Heart right ventricle (tissue), 16 donors: ENCODE measurements around the gene MEGF9. TPM values are rescaled to one million over a fixed set of nuclear protein-coding genes. Genes with fewer than 3 reads are reported as not detected.
A peak's percentile ranks its signal among the peaks of the same experiment; 100 is the strongest.
"Not testable (repeated sequence)": the region's sequence is repeated elsewhere in the genome, so short reads cannot be mapped to it uniquely, and the experiment has no call there.

Experiments used
- ATAC-seq, 8 donors: fragments of 200-7000 bp; cut with Tn5 transposase; one replicate each; pipeline ENCODE4 v1.9.1; 2020; ENCODE audit warnings: mild to moderate bottlenecking in 8 of 8, moderate library complexity in 8 of 8, moderate number of reproducible peaks in 1 of 8
- DNase-seq, 2 donors: peaks; one replicate each; pipeline ENCODE4 v3.0.0-alpha.2; 2020
- H3K27ac ChIP-seq, 10 donors: fragments of 200-600 bp; sonication (generic) in 2 of 10; one replicate each; pipeline versions ENCODE4 v1.5.0 to v1.8.0; 2020 to 2022; ENCODE audit warnings: mild to moderate bottlenecking in 3 of 10
- H3K27me3 ChIP-seq, 7 donors: fragments of 200-600 bp; one replicate each; pipeline ENCODE4 v1.8.0; 2021 to 2022; ENCODE audit warnings: mild to moderate bottlenecking in 2 of 7
- H3K36me3 ChIP-seq, 9 donors: fragments of 200-600 bp; sonication (generic) in 1 of 9; one replicate each; pipeline versions ENCODE4 v1.5.0 to v1.8.0; 2020 to 2022; ENCODE audit warnings: mild to moderate bottlenecking in 2 of 9
- H3K4me1 ChIP-seq, 9 donors: fragments of 200-600 bp; sonication (generic) in 1 of 9; one replicate each; pipeline versions ENCODE4 v1.5.0 to v1.8.0; 2020 to 2022; ENCODE audit warnings: mild to moderate bottlenecking in 4 of 9
- H3K4me3 ChIP-seq, 10 donors: fragments of 200-600 bp; sonication (generic) in 2 of 10; one replicate each; pipeline versions ENCODE4 v1.5.0 to v1.8.0; 2020 to 2022; ENCODE audit warnings: mild to moderate bottlenecking in 7 of 10, moderate library complexity in 2 of 10
- H3K9me3 ChIP-seq, 11 donors: fragments of 200-600 bp in 10 of 11; sonication (generic) in 2 of 11; one replicate each; pipeline versions ENCODE4 v1.5.0 to v1.8.0; 2013 to 2022; ENCODE audit warnings: mild to moderate bottlenecking in 2 of 11, control low read depth in 1 of 11, moderate library complexity in 1 of 11
- CTCF ChIP-seq, 9 donors: fragments of 200-600 bp; sonication (generic) in 2 of 9; IDR thresholded peaks; one replicate each; pipeline versions ENCODE4 v1.5.0 to v1.8.0; 2021 to 2022; ENCODE audit warnings: antibody characterized with exemption in 9 of 9, mild to moderate bottlenecking in 5 of 9, moderate library complexity in 1 of 9
- WGBS, 2 donors: extraction: QIAGEN DNeasy Blood & Tissue Kit; methylation state at CpG; one replicate each; pipeline ENCODE4 v1.1.7; 2013; ENCODE audit warnings: inconsistent platforms in 1 of 2; 5-methylcytosine and 5-hydroxymethylcytosine counted together
- intact Hi-C, 10 donors: fragments of 100-400 bp; cut with DNase I; formaldehyde crosslinking; loops; one replicate each; pipeline versions ENCODE4 v1.11.1 to v1.14.2; 2022
- polyA plus RNA-seq, 2 donors: library from polyadenylated mRNA; stranded (reverse); fragments of 200-250 nt; gene quantifications; one replicate each; pipeline ENCODE4 v1.2.3, GENCODE V29; 2013
- total RNA-seq, 10 donors: library from RNA; stranded (reverse); fragmentation: NEBNext Ultra II Directional in 3 of 10; extraction: Animal tissue kit (Norgen Biotek cat#: 25700) in 3 of 10; gene quantifications; one replicate each; pipeline versions ENCODE4 v1.2.1 to v1.2.4, GENCODE V29; 2021 to 2023
- donor health status: Arrhythmogenic right ventricular cardiomyopathy.
- donor health status: ischemic (EF 13 %, LVEDD 7.1; RV severe dilation, severe dysfunction).
- donor health status: healthy with polysubstance abuse.
- donor health status: DM: no; HTN: yes; CAD: no.
- donor health status: DM: no; HTN: no; CAD: no.
- donor health status: ischemic (EF 25% LVEDD 6.9; RV normal size, moderate dysfunction).
- donor health status: ischemic (EF 25% LVEDD 5.7; RV mildly dilated, moderate dysfunction).
- donor health status: healthy.
- donor health status: DM: yes; HTN: yes; CAD: no.
- donor health status: Ischemic cardiomyopathy.
- donor health status: ischemic (EF 35%, LVEDD 5.7; RV mildly dilated, moderate dysfunction).
- donor health status: nonischemic (EF 11% LVEDD 7.7; RV severe dilation, severe dysfunction).
- donor health status: DM: yes; HTN: yes; CAD: no.
- donor health status: PGD.
- donor health status: ischemic (EF 29% LVEDD 5.4; RV normal size, mild dysfunction).
- donor health status: nonischemic (EF 23%, LVEDD 6.1; RV moderate dilation, normal function).

Gene MEGF9
- total and polyA plus RNA-seq, 12 donors: 3.0 to 39.1 (median 8.5) TPM

DNA sequence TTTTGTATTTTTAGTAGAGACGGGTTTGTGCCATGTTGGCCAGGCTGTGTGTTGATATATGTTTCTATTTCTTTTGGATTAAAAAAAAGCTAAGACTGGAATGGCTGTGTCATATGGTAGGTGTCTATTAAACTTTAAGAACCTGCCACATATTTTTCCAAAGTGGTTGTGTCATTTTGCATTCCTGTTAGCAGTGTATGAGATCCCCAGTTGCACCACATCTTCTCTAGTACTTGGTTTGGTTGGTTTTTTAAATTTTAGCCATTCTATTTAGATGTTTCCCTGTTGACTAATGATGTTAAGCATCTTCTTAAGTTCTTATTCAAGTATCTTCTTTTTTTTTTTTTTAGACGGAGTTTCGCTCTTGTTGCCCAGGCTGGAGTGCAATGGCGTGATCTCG is 36.2 kb upstream of the MEGF9 start:
- Histone ChIP-seq H3K4me1 (peaks cover 0 to under 1% (median 0%) of the 10 kb centered on the region in 9 donors), H3K36me3 (no peaks in the 10 kb centered on the region), H3K27me3 (no peaks in the 10 kb centered on the region), H3K4me3 (no peak overlapping the region), H3K27ac (no peak overlapping the region), H3K9me3 (no peaks in the 10 kb centered on the region)
- intact Hi-C loops: loop anchor here in 3 of 10 donors (5.0 to 10.0 kb wide), 2 partner anchors 304 to 312 kb away; partner anchors contain the start of gene C5 (in 2 of the 3)
- DNase-seq (no peak), ATAC-seq (no peak)
- no peak for TF ChIP-seq CTCF (IDR thresholded peaks at IDR 0.05)
- WGBS, 2 donors: 94 to 96% methylated on average over 5 of the region's 5 CpGs

- H3K27me3 ChIP-seq, intact Hi-C loops, ATAC-seq, H3K4me3 ChIP-seq, H3K9me3 ChIP-seq, DNase-seq, H3K36me3 ChIP-seq, H3K27ac ChIP-seq, H3K4me1 ChIP-seq: not testable (repeated sequence)
- WGBS, 2 donors: 94 to 97% methylated on average over 26 of the region's 26 CpGs
Measured at GRCh38 chr9:120746366-120746765, 32.1 kb upstream of the MEGF9 start.

DNA sequence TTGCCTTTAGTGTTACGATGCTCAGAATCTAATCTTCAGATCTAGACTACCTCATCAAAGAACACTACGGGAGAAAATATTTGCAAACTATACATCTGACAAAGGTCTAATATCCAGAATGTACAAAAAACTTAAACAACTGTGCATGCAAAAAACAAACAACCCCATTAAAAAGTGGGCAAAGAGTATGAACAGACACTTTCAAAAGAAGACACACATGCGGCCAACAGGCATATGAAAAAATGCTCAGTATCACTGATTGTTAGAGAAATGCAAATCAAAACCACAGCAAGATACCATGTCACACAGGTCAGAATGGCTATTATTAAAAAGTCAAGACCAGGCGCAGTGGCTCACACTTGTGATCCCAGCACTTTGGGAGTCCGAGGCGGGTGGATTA is 31.0 kb upstream of the MEGF9 start:
- no peaks in the 10 kb centered on the region for H3K9me3 ChIP-seq
- H3K36me3 ChIP-seq: no peaks in the 10 kb centered on the region
- no peak overlapping the region for H3K27ac ChIP-seq
- H3K4me3 ChIP-seq: no peak overlapping the region
- intact Hi-C loops: no loop called here
- 96% methylated on average over 6 of the region's 6 CpGs for WGBS, 2 donors
- no peak for TF ChIP-seq CTCF (IDR thresholded peaks at IDR 0.05)
- H3K27me3 ChIP-seq: no peaks in the 10 kb centered on the region
- no peak for ATAC-seq
- peaks cover 0 to 14% (median 0%) of the 10 kb centered on the region in 9 donors for H3K4me1 ChIP-seq
- DNase-seq: no peak

DNA sequence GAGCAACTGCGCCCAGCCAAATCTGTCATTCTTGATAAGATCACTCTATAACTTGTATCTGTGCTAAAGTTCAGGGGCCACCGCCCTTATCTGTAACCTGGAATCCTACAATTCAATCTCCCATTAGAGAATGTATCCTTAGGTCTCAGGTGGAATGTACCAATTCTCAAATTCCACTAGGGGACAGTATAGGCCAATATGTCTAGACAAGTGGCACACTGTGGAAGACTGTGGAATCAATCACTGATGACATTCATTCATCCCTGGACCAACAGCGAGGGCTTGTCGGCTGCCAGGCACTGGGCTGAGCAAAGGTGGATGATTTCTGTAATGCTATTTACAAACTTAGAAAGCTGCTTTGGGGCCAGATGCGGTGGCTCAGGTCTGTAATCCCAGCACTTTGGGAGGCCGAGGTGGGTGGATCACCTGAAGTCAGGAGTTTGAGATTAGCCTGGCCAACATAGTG is 28.7 kb upstream of the MEGF9 start:
- Histone ChIP-seq H3K9me3 (no peaks in the 10 kb centered on the region), H3K4me1 (peaks cover 0 to 21% (median 0%) of the 10 kb centered on the region in 9 donors), H3K27me3 (no peaks in the 10 kb centered on the region), H3K4me3 (no peak overlapping the region), H3K27ac (no peak overlapping the region), H3K36me3 (no peaks in the 10 kb centered on the region)
- no peak for DNase-seq
- TF ChIP-seq CTCF (IDR thresholded peaks at IDR 0.05): peak in 8 of 9 donors; percentile 24 to 68 (median 46)
- intact Hi-C loops: no loop called here
- 87 to 92% methylated on average over 6 of the region's 6 CpGs for WGBS, 2 donors
- peak in 3 of 8 donors; percentile 25 to 67 (median 33) for ATAC-seq

GRCh38 chr9:120741701-120742100 is 27.4 kb upstream of the MEGF9 start:
- TF ChIP-seq CTCF (IDR thresholded peaks at IDR 0.05): no peak
- H3K36me3 ChIP-seq: no peaks in the 10 kb centered on the region
- intact Hi-C loops: no loop called here
- H3K9me3 ChIP-seq: no peaks in the 10 kb centered on the region
- ATAC-seq (no peak), DNase-seq (no peak)
- H3K4me1 ChIP-seq: peaks cover 0 to 33% (median 0%) of the 10 kb centered on the region in 9 donors
- H3K4me3 ChIP-seq: no peak overlapping the region
- H3K27me3 ChIP-seq: no peaks in the 10 kb centered on the region
- no peak overlapping the region for H3K27ac ChIP-seq
- 89 to 96% methylated on average over 1 of the region's 1 CpG for WGBS, 2 donors
